GM18502 (cell line): ENCODE results near the gene CAMSAP3.

Source experiments
- ATAC-seq: cut with Tn5 transposase; IDR thresholded peaks from one replicate; pipeline ENCODE4 v1.9.1; 2021; ENCODE audit warnings: mild to moderate bottlenecking; ENCODE audit not compliant: unreplicated experiment, poor library complexity

CAMSAP3 gene

DNA sequence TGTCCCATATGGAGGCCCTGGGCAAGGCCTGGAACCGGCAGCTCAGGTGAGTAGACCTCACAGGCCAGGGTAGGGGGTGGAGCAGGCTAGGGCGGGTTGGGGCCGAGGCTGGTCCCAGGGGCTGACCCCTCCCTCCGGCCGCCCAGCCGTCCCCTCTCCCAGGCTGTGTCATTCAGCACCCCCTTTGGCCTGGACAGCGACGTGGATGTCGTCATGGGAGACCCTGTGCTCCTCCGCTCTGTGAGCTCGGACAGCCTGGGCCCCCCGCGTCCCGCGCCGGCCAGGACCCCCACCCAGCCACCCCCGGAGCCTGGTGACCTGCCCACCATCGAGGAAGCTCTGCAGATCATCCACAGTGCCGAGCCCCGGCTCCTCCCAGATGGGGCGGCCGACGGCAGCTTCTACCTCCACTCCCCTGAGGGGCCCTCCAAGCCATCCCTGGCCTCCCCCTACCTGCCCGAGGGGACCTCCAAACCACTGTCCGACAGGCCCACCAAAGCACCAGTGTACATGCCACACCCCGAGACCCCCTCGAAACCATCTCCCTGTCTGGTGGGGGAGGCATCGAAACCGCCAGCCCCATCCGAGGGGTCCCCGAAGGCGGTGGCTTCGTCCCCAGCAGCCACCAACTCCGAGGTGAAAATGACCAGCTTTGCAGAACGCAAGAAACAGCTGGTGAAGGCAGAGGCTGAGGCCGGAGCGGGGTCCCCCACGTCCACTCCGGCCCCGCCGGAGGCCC lies 16.0 kb downstream of the CAMSAP3 start:
- ATAC-seq: no peak

DNA sequence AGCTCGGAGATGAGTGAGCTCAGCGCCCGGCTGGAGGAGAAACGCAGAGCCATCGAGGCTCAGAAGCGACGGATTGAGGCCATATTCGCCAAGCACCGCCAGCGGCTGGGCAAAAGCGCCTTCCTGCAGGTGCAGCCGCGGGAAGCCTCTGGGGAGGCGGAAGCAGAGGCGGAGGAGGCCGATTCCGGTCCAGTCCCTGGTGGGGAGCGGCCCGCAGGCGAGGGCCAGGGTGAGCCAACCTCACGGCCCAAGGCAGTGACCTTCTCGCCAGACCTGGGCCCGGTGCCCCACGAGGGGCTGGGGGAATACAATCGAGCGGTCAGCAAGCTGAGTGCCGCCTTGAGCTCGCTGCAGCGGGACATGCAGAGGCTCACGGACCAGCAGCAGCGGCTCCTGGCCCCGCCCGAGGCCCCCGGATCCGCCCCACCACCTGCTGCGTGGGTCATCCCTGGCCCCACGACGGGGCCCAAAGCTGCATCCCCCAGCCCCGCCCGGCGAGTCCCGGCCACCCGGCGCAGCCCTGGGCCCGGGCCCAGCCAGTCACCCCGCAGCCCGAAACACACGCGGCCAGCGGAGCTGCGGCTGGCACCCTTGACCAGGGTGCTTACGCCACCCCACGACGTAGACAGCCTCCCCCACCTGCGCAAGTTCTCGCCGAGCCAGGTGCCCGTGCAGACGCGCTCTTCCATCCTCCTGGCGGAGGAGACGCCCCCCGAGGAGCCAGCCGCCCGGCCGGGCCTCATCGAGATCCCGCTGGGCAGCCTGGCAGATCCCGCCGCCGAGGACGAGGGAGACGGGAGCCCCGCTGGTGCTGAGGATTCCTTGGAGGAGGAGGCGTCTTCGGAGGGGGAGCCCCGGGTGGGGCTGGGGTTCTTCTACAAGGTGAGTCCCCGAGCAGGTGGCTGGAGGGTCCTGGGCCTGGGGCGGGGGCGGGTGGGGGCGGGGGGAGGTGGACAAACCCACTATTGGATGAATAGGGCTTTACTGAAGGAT lies 16.9 kb downstream of the CAMSAP3 start:
- ATAC-seq: no peak

DNA sequence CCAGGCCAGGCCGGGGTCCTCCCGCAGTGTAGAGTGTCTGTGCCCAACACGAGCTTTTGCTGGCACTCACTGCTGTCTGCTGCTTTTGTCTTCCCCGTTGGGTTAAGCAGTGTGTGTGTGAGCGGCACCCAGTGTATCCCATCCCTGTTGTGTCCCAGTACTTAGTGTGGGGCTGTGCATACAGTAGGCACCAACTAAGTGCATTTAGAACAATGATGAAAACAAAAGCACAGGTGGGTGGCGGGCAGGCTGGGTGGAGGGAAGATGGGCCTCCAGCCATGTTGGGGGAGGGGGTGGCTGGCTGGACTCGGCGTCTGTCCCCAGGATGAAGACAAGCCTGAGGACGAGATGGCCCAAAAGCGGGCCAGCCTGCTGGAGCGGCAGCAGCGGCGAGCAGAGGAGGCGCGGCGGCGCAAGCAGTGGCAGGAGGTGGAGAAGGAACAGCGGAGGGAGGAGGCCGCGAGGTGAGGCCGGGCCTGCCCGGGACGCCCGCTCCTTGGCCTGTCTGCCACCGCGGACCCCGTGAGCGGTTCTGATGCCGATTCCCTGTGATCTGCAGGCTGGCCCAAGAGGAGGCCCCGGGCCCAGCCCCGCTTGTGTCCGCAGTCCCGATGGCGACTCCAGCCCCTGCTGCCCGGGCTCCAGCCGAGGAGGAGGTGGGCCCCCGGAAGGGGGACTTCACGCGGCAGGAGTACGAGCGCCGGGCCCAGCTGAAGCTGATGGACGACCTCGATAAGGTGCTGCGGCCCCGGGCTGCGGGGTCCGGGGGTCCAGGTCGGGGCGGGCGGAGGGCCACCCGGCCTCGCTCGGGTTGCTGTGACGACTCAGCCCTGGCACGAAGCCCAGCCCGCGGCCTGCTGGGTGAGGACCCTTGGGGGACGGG lies 19.4 kb downstream of the CAMSAP3 start:
- ATAC-seq: no peak

DNA sequence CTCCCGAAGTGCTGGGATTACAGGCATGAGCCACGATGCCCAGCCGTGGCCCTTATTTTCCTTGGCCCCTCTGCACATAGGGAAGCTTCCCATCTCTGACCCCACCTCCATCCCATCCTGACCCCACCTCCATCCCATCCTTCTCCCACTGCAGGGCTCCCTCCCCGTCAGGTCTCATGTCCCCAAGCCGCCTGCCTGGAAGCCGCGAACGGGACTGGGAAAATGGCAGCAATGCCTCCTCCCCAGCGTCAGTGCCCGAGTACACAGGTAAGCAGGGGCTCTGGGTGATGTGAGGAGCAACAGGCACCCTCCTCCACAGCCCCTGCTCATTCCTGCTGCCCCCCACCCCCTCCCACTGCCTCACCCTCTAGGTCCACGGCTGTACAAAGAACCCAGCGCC lies 21.5 kb downstream of the CAMSAP3 start:
- ATAC-seq: no peak

DNA sequence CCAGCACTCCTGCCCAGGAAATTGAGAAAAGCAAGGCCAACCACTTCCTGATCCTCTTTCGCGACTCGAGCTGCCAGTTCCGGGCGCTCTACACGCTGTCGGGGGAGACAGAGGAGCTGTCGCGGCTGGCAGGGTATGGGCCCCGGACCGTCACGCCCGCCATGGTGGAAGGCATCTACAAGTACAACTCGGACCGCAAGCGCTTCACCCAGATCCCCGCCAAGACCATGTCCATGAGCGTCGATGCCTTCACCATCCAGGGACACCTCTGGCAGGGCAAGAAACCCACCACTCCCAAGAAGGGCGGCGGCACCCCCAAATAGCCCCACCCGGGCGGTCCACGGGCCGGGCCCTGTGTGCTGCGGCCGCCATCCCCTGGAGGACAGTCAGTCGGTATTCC lies 22.1 kb downstream of the CAMSAP3 start:
- no peak for ATAC-seq

DNA sequence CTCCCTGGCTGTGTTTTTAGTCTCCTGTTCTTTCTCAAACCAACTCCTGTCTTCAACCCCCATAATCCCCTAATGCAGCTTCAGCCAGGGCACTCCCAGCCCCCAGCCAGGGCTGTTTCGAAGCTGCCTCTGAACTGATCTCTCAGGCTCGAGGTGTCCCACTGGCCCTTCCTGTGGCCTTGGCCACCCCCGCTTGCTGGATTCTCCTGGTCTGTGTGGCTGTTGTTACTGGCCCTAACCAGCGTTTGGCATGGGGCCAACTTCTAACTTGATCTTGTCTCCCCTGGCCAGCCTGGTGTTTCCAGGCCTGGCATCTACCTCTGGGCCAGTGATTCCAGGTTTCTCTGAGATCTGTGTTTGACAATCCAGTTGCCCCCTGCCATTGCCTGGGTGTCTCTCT lies 22.7 kb downstream of the CAMSAP3 start:
- no peak for ATAC-seq

DNA sequence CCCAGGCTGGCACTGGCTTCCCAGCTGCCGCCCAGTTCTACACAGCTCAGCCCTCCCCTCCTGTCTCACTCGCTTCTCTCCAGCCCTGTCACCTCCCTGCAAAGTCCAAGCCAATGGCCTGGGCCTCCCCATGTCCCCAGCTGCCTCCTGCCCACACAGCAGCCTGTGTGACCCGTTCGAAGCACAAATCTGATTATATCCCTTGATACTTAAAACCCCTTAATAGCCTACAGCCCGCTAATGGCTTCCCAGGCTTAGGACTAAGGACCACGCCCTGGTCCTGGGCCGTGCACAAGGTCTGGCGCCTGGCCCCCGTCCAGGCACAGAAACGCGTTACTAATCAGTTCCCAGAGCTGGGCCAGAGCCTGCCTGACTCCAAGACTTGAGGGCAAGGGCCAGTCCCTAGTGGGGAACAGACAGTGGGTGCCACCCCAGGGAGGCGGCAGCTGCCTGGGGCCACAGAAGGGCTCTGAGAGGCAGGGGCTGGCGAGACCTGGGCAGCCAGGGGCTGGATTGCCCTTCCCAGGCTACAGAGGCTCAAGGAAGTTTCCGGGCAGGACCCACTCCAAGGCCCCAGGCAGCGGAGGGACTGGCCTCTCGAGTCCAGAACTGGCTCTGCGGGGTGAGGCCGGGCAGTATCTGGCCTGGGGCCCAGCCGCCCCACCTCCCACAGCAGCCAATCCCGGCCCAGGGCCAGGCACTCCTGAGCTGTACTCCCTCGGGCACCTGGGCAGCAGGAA lies 23.3 kb downstream of the CAMSAP3 start:
- no peak for ATAC-seq

DNA sequence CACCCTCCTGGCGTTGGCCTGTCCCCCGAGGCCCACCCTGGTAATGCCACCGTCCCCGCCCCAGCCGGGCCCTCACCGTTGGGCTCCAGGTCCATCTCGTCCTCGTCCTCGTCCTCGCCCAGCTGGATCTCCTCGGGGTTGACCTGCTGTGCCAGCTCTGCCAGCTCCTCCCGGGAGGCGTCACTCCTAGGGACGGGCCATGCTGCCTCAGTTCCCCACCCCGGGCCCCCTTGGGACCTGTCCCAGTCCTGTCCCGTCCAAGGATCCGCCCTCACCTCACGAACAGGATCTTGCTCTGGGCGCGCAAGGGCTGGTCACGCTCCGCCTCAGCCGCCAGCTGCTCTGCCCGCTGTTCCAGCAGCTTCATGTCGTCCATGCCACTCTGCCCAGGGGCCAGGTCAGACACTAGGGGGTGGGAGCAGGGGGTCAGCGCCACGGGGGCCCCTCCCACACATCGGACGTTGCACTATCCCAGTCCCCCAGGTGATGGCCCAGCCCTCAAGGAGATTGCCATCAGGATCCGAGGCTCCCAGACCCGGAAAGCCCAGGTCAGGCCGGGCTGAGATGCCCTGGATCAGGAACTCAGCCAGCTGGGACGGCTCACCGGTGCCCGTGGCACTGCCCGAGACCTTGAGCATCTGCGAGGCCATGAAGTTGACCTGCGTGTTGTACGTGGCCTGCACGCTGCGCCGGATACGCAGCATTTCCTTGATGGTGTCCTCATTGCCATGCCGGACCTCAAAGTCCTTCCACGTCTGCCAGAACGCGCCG lies 24.2 kb downstream of the CAMSAP3 start:
- no peak for ATAC-seq

DNA sequence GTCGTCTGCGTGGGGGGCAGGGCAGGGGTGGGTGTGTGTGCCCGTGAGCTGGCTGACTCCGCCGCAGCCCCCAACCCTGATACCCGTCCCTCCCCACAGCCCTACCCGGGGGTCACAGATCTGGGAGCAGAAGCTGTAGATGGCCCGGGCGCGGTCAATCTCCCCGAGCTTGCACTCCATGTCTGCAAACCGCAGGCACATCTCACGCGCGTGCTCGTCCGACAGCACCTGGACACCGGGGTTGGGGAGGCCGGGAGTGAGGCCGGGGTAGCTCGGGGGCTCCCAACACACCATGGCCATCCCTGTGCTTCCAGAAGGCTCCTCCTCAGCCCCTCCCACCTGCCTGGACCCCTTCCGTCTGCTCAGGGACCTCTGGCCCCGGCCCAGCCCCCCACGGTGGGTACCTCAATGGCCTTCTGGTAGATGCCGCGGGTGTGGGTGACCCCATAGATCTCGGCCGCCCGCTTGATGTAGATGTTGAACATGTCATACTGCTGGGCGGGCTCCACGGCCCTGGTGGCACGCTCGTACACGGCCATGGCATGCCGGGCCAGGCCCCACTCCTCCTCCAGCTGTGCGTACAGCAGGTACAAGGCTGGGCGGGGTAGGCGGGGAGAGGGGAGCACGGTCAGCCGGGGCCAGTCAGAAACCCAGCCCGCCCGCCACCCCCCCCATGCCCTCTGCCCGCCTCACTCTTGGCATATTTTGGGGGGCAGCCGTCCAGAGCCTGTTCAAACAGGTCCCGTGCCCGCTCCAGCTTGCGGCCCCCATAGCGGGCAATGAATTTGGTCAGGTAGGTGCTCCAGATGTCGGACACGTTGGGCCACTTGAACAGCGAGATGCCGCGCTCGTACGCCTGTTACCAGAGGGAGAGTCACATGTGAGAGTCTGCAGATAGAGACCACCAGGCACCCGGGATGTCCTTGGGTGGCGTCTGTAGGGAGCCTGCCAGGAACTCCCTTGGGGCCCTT lies 25.1 kb downstream of the CAMSAP3 start:
- ATAC-seq: no peak

DNA sequence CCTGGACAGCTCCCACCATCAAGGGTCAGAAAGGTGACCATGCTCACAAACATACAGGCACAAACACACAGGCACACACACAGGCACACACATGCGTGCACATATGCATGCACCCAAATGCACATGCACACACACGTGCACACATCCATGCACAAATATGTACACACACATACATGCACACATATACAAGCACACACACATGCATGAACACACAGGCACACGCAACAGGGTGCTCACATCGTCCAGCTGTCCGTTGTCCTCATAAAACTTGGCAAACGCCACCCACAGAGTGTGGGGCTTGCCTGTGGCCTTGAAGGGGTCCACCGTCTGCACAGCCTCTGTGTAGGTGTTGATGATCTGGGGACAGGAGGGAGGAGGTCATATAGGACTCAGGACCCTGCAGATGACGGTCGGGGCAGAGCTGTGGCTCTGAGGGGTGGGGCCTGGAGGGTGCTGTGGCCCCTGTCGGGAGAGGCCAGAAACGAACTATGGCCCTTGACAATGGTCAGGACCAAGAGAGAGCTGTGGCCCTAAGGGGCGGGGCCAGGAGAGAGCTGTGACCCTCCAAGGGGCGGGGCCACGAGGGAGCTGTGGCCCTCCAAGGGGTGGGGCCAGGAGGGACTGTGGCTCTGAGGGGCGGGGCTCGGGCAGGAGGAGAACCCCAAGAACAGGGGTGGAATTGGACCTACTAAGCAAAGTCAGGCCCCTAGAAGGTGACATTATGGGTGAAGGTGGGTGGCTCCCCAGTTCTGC lies 27.4 kb downstream of the CAMSAP3 start:
- ATAC-seq: no peak

DNA sequence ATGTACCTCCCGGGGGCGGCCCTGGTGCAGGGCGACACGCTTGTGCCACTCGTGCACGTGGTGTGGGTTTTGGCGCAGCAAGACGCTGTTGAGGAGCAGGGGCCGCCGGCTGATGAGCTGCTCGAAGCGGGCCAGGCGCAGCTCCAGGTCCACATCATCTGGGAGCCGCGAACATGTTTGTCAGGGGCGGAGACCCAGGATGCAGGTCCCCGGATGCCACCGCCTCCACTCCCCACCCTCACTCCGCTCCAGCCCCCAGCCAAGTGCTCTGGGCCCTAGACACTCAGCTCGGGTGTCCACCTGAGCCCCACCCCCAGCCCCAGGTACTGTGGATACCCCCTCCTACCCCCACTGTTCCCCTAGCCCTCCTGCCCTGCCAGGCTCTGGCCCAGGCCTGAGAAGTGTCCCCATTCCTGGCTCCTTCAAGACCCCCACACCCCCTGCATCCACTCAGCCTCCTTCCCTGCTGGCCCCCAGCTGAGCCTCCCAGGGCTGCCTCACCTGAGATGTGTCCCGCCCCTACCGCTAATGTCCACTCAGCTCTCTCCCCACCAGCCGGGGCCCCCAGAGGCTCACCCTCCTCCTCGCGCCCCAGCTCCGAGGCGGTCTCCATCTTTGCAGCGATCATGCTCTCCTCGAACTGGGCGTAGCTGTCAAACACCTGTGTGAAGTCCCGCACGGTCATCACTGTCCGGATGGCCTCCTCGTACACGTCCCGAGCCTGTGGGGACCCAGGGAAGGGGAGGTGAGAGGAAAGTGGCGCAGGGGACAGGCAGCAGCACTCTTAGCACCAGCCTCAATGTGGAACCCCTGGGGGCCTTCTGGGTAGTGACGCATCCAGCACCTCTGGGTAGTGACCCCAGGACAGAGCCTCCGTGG lies 28.3 kb downstream of the CAMSAP3 start:
- ATAC-seq: no peak

DNA sequence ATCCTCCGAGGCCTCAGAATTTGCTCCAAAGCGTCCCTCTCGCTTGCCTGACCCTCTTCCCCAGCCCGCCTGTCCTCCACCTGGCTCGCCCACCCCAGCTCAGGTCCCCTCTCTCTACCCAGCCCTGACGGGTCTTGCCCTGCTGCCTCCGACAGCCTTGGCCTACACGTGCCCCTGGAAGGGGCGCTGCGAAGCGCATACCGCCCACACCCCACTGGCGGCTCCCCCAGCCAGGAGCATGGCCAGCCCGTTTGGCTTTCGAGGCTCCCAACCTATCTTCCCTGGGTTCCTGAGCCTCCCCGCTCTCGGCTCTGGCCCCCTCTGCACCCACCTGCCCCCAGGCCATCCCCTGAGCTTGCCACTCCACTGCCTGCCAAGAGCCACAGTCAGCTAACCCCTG lies 29.1 kb downstream of the CAMSAP3 start:
- ATAC-seq: no peak

DNA sequence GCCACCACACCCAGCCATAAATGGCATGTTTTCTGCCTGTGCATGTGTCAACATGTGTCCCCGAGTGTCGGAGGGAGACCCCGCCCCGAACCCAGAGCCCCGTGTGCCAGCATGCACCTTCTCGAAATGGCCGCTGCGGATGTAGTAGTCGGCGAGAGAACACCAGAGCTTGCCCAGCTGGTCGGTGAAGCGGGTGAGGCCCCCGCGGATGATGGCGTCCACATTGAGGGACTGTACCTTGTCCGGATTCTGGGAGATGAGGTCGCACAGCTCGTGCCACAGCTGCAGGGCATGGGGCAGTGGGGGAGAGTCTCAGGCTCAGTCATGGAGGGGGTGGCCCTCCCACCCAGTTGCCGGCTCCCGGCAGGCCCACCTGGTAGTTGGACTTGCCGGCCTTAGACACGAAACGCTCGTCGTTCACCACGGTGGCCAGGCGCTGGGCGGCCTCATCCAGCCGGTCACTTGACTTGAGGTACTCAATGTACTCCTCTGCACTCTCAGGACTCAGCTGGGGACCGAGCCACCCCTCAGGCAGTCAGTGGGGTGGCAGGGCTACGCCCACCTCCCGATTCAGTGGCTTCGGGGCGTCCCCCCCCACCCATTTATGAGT lies 30.2 kb downstream of the CAMSAP3 start:
- no peak for ATAC-seq

DNA sequence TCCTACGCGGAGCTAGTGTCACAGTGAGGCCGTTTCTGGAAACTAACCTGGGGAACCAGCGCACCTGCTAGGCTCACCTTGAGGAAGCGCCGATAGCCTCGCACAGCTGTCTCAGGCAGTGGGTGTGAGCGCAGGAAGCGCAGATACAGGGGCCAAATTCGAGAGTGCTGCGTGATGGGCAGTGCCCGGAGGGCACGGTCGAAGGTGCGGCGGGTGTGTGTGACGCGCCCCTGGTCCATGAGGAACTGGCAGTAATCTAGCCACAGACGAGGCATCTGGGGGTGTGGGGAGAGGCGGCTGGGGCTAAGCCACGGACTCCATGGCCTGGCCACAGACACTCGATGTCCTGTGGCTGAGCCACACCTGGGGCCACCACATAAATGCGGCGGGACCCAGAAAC lies 31.5 kb downstream of the CAMSAP3 start:
- no peak for ATAC-seq

DNA sequence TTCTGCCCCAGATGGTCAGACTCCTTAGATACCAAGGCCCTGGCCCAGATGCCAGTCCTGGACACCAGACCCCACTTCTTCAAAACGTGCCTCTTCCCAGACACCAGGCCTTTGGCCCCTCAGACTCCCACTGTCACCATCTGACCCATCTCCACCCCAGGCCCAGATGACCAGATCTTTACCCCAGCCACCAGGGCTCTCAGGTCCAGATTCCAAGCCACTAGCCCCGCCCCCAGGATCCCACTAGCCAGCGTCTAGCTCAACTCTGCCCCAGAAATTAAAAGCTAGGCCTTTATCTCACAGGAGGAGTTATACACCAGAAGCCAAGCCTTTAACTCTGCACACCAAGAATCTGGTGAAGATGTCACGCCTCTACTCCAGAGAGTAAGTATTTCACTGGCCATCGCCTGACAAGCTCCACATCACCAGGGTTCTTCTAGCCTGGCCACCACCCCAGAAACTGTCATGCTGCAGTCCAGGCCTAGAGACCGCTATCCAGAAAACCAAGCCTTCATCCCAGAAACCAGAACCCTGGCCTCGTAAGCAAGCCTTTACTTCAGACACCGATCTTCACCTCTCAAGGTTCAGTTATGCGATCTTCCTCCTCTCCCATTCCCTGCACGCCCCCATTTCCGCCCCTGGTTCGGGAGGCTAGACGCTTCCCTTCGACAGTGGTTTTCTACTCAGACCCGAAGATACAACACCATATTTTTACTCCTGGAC lies 33.1 kb downstream of the CAMSAP3 start:
- ATAC-seq: no peak
